ENCODE measurements around the gene ATP4A.
A peak's percentile ranks its signal among the peaks of the same experiment; 100 is the strongest.
"Not testable (repeated sequence)": the region's sequence is repeated elsewhere in the genome, so short reads cannot be mapped to it uniquely, and the experiment has no call there.

Gene ATP4A

DNA sequence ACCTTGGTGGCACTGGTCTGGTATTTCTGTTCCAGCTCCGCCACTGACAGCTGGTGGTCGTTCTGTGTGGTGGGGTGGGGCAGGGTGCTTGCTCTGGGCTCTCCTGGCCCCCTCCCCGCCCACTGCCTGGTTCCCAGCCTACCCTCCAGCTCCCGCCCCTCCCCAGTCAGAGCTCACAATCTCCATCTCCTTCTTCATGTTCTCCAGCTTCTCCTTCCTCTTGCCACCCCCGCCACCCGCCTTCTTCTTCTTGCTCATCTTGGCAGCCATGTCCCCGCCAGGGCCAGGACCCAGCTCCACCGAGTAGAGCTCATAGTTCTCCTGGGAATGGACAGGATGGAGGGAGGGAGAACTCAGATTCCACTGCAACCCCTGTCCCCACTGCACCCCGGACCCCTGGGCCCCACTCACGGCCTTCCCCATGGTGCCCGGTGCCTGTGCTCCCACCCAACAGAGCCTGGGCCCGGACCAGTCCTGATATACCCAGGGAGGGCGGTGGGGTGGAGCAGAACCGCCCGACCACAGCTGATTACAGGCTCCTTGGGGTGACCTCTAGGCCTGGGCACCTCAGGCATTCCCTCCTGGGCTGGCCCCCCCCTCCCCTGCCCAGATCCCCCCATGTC is at the start of gene ATP4A:
Gene ATP4A, minus strand, starts transcription at position 452 of the 623 bp plus-strand sequence. Its CDS starts 29 bp downstream, at position 423.
- no peak for DNase-seq

GRCh38 chr19:35612559-35613321 is 49.3 kb upstream of the ATP4A start, which contains the start of gene HAUS5:
Gene HAUS5 (plus strand): TSS chr19:35612735. CDS start chr19:35612795, 60 bp downstream.
- peak; percentile 100 for DNase-seq

- no peak for DNase-seq
Measured at GRCh38 chr19:35612224-35612558, 48.7 kb upstream of the ATP4A start.

GRCh38 chr19:35609851-35610353 is 46.4 kb upstream of the ATP4A start:
- DNase-seq = no peak

- no peak for DNase-seq
Measured at GRCh38 chr19:35608251-35608650, 44.8 kb upstream of the ATP4A start.

- DNase-seq = no peak
Measured at GRCh38 chr19:35607661-35608060, 44.2 kb upstream of the ATP4A start.

DNA sequence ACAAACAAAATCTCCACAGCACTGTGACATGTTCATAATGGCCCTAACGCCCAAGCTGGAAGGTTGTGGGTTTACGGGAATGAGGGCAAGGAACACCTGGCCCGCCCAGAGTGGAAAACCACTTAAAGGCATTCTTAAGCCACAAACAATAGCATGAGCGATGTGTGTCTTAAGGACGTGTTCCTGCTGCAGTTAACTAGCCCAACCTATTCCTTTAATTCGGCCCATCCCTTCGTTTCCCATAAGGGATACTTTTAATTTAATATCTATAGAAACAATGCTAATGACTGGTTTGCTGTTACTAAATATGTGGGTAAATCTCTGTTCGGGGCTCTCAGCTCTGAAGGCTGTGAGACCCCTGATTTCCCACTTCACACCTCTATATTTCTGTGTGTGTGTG is 43.7 kb upstream of the ATP4A start:
- not testable (repeated sequence) for DNase-seq

DNA sequence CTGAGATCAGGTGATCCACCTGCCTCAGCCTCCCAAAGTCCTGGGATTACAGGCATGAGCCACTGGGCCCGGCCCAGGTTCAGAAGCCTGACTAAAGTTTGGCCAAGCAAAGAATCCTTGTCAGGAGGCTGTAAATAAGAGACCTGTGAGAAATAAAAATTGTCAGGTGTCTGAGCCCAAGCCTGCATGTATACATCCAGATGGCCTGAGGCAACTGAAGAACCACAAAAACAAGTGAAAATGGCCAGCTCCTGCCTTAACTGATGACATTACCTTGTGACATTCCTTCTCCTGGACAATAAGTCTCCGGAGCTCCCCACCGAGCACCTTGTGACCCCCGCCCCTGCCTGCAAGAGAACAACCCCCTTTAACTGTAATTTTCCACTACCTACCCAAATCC is 41.0 kb upstream of the ATP4A start:
- not testable (repeated sequence) for DNase-seq

- DNase-seq = no peak
Measured at GRCh38 chr19:35601971-35602370, 38.5 kb upstream of the ATP4A start.

DNA sequence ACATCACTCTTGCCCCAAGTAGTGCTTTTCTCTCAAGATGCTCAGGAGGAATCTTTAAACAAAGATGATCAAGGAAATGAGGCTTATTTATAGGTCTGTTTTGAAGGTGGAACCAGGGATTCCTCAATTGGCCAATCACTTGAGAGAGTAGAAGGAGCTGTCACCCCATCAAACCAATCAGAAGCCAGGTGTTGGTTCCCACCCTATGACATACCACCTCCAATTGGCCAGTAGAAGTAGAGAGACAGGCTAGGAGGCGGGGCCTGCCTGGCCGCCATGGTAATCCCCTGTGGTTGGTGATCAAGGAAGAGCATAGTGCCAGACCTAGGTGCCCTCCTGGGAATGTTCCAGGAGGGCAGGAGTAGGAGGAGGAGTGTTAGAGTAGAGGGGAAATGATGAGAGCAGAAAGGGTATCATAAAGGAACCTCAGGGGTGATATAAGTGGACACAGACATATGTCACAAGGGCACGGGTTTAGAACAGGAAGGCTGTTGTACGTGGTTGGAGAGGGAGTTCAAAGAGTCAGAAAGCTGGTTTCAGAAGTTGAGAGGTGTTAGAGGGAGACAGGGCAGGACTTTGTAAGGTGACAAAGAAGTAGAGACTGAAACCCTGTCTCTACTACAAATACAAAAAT is 33.0 kb upstream of the ATP4A start:
- DNase-seq = no peak

GRCh38 chr19:35595928-35596327 is 32.5 kb upstream of the ATP4A start:
- no peak for DNase-seq

GRCh38 chr19:35595026-35595425 is 31.6 kb upstream of the ATP4A start:
- not testable (repeated sequence) for DNase-seq

- DNase-seq = no peak
Measured at GRCh38 chr19:35592226-35592625, 28.8 kb upstream of the ATP4A start.

DNA sequence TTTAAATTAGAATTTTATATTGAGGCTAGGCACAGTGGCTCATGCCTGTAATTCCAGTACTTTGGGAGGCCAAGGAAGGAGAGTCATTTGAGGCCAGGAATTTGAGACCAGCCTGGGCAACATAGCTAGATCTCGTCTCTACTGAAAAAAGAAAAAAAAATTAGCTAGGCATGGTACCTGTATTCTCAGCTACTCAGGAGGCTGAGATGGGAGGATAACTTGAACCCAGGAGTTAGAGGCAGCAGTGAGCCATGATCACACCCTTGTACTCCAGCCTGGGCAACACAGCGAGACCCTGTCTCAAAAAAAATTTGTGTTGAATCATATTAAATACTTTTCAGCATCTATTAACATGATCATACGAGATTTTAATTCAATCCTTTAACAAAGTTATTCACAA is 27.4 kb upstream of the ATP4A start:
- no peak for DNase-seq

DNA sequence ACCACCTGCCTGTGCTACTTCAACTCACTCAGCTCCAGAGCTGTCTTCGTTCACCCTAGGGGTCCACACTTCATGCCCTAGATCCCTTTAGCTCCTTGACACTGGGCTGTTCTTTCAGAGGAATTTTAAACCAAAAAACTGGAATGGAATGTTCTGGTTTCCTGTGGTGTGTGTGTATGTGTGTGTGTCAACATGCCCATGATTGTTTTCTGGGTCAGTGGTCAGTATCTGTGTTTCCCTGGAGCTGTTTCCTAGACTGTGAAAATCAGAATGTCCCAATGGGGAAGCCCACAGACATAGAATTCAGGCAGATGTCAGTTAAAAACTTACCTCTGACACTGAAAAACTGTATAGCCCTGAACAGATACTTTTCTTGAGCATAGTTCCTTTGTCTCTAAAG is 23.9 kb upstream of the ATP4A start:
- no peak for DNase-seq

GRCh38 chr19:35585848-35586247 is 22.4 kb upstream of the ATP4A start, which contains the start of gene PMIS2:
Gene PMIS2 (plus strand): TSS chr19:35586173. CDS start chr19:35586260, 87 bp downstream.
- DNase-seq = peak; percentile 58

- no peak for DNase-seq
Measured at GRCh38 chr19:35582760-35583159, 19.3 kb upstream of the ATP4A start.

DNA sequence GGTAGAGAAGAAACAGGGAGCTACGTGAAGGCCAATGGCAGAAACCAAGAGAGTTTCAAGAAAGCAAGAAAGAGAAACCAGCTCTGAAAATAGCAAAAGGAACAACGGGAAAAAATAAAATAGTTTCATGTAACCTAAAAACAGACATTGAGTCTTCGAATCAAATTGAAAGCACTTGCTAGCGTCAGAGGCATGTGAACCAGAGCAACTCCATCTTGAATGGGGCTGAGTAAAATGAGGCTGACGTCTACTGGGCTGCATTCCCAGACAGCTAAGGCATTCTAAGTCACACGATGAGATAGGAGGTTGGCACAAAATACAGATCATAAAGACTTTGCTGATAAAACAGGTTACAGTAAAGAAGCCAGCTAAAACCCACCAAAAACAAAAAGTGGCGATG is 15.2 kb upstream of the ATP4A start:
- DNase-seq = no peak

DNA sequence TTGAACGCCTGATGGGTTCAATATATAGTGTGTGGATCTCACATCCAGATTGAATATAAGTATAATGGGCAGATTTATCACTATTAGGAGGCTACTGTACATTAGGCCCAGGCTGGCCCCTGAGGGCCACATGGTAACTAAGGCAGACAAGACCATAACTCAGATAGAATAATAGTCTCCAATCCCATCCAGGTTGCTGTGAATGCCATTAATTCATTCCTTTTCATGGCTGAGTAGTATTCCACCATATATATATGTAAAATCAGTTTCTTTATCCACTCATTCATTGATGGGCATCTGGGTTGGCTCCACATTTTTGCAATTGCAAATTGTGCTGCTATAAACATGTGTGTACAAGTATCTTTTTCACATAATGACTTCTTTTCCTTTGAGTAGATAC is 14.5 kb upstream of the ATP4A start:
- no peak for DNase-seq

GRCh38 chr19:35571406-35571965 is 8.0 kb upstream of the ATP4A start:
- DNase-seq = no peak

DNA sequence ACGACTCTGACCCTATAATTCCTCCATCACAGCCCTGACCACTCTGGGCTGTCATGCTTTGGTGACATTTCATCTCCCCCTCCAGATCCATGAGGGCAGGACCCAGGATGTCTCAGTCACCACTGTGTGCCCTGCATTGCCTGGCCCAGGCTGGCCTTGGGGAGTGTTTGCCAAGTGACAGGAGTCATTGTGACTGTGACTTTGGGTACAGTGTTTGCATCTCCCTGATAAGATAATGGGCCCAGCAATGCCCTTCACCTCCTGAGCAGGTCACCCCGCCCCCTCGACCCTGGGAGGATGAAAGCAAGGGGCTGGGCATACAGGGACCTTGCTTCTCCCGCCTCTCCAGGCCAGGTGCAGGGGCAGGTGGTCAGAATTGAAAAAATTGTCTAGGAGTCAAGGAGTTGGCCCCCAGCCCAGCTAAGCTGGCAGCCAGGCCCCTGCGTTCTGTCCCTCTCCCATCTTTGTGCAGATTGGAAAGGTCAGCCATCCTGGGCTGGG is 5.9 kb upstream of the ATP4A start:
- DNase-seq = no peak

- DNase-seq = no peak
Measured at GRCh38 chr19:35566738-35567137, 3.3 kb upstream of the ATP4A start.
